WTC11 (cell line): ENCODE data around the gene TMEM145.

Experiments
- CTCF ChIP-seq: fragments of 200-600 bp; IDR thresholded peaks from 2 replicates; pipeline ENCODE4 v1.8.0; 2022; ENCODE audit warnings: antibody characterized with exemption
- HMGA2 ChIP-seq: fragments of 250-450 bp; sonication (Bioruptor Pico); IDR thresholded peaks from 2 replicates; pipeline ENCODE4 v1.4.0; 2021; ENCODE audit warnings: mild to moderate bottlenecking, moderate library complexity
- JUN ChIP-seq: sonication (generic); formaldehyde crosslinking; IDR thresholded peaks from 2 replicates; pipeline ENCODE4 v1.8.0; 2023; ENCODE audit warnings: mild to moderate bottlenecking, missing genetic modification reagents
- NR3C1 ChIP-seq: sonication (generic); formaldehyde crosslinking; conservative IDR thresholded peaks from 2 replicates; pipeline ENCODE4 v1.8.1; 2023; ENCODE audit warnings: low read depth, mild to moderate bottlenecking, missing genetic modification reagents
- SP1 ChIP-seq: sonication (generic); formaldehyde crosslinking; conservative IDR thresholded peaks from 2 replicates; pipeline ENCODE4 v1.8.1; 2022; ENCODE audit warnings: missing genetic modification reagents
- TF ChIP-seq, protein P1 (sequence below): sonication (generic); formaldehyde crosslinking; IDR thresholded peaks from 2 replicates; pipeline ENCODE4 v1.8.0; 2022; ENCODE audit warnings: mild to moderate bottlenecking, missing genetic modification reagents

- TF ChIP-seq SP1 (CRISPR knock-in tag) (no peak), CTCF (no peak), NR3C1 (CRISPR knock-in tag) (no peak), JUN (CRISPR knock-in tag) (no peak), HMGA2 (CRISPR knock-in tag) (no peak)
- TF ChIP-seq, protein P1, sequence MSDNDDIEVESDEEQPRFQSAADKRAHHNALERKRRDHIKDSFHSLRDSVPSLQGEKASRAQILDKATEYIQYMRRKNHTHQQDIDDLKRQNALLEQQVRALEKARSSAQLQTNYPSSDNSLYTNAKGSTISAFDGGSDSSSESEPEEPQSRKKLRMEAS (CRISPR knock-in tag): no peak
Observed at GRCh38 chr19:42269478-42270345, 43.4 kb upstream of the TMEM145 start.
